Loucy (cell line): Measurements from ENCODE around the gene HNF1B.
A peak's percentile ranks its signal among the peaks of the same experiment; 100 is the strongest.

Experiments used
- H2AFZ ChIP-seq: fragments of 200-600 bp; sonication (generic); 2 replicates; pipeline ENCODE4 v1.6.0; 2016; ENCODE audit warnings: antibody characterized with exemption, mild to moderate bottlenecking, low read length, moderate library complexity
- H3F3A ChIP-seq: fragments of 200-600 bp; 2 replicates; pipeline ENCODE4 v1.6.0; 2016; ENCODE audit warnings: antibody characterized with exemption, low read depth, mild to moderate bottlenecking
- H3K27me3 ChIP-seq: fragments of 200-600 bp; sonication (generic); 2 replicates; pipeline ENCODE4 v1.6.1; 2014; ENCODE audit warnings: low read length, mild to moderate bottlenecking; ENCODE audit not compliant: insufficient read depth, poor library complexity, severe bottlenecking
- H3K36me3 ChIP-seq: fragments of 200-600 bp; sonication (generic); 2 replicates; pipeline ENCODE4 v1.6.1; 2016; ENCODE audit warnings: low read length; ENCODE audit not compliant: insufficient read depth
- H3K4me1 ChIP-seq: fragments of 200-600 bp; sonication (generic); 2 replicates; pipeline ENCODE4 v1.5.1; 2014; ENCODE audit warnings: low read length, mild to moderate bottlenecking; ENCODE audit not compliant: insufficient read depth, poor library complexity, severe bottlenecking
- H3K4me2 ChIP-seq: fragments of 200-600 bp; sonication (generic); 2 replicates; pipeline ENCODE4 v1.6.0; 2014; ENCODE audit warnings: antibody characterized with exemption, low read length, low read depth, mild to moderate bottlenecking; ENCODE audit not compliant: poor library complexity, severe bottlenecking
- H3K4me3 ChIP-seq: fragments of 200-600 bp; sonication (generic); 2 replicates; pipeline ENCODE4 v1.5.1; 2014; ENCODE audit warnings: low read length, mild to moderate bottlenecking, mixed read lengths; ENCODE audit not compliant: poor library complexity, severe bottlenecking
- H3K79me2 ChIP-seq: fragments of 200-600 bp; sonication (generic); 2 replicates; pipeline ENCODE4 v1.6.1; 2014; ENCODE audit warnings: low read length; ENCODE audit not compliant: insufficient read depth
- H3K9ac ChIP-seq: fragments of 200-600 bp; sonication (generic); 2 replicates; pipeline ENCODE4 v1.6.0; 2014; ENCODE audit warnings: mild to moderate bottlenecking, low read depth, low read length, moderate library complexity; ENCODE audit not compliant: poor library complexity, severe bottlenecking
- H3K9me2 ChIP-seq: fragments of 200-600 bp; sonication (generic); replicated peaks from 2 replicates; pipeline ENCODE4 v1.6.1; 2016; ENCODE audit warnings: low read depth, low read length, mixed read lengths
- H3K9me3 ChIP-seq: fragments of 200-600 bp; sonication (generic); 2 replicates; pipeline ENCODE4 v1.6.1; 2014; ENCODE audit warnings: mild to moderate bottlenecking, antibody characterized with exemption, low read length, low read depth; ENCODE audit not compliant: insufficient read depth
- H4K20me1 ChIP-seq: fragments of 200-600 bp; sonication (generic); 2 replicates; pipeline ENCODE4 v1.6.0; 2014; ENCODE audit warnings: antibody characterized with exemption, low read length, mild to moderate bottlenecking; ENCODE audit not compliant: insufficient read depth, poor library complexity, severe bottlenecking
- CTCF ChIP-seq: fragments of 200-600 bp; sonication (generic); conservative IDR thresholded peaks from 2 replicates; pipeline ENCODE4 v1.5.1; 2014; ENCODE audit warnings: mild to moderate bottlenecking, antibody characterized with exemption, low read length
- EZH2phosphoT487 ChIP-seq: fragments of 200-600 bp; IDR thresholded peaks from 2 replicates; pipeline ENCODE4 v1.6.1; 2018; ENCODE audit warnings: antibody characterized with exemption, mild to moderate bottlenecking, moderate library complexity, borderline replicate concordance

HNF1B gene

GRCh38 chr17:37770631-37771518 is 26.0 kb upstream of the HNF1B start:
- Histone ChIP-seq H3K27me3 (no peaks in the 10 kb centered on the region), H3K4me2 (no peak overlapping the region), H3K79me2 (no peaks in the 10 kb centered on the region), H3K9me2 (no peaks in the 10 kb centered on the region), H3F3A (no peaks in the 10 kb centered on the region), H3K9ac (no peak overlapping the region), H4K20me1 (no peaks in the 10 kb centered on the region), H3K9me3 (no peaks in the 10 kb centered on the region), H3K36me3 (no peaks in the 10 kb centered on the region), H3K4me1 (peaks cover 8% of the 10 kb centered on the region), H2AFZ (no peak overlapping the region), H3K4me3 (no peak overlapping the region)
- TF ChIP-seq EZH2phosphoT487 (no peak), CTCF (peak; percentile 74)

GRCh38 chr17:37769050-37769449 is 24.2 kb upstream of the HNF1B start:
- H3K9me2 ChIP-seq, result no peaks in the 10 kb centered on the region
- H3K9ac ChIP-seq, result no peak overlapping the region
- no peaks in the 10 kb centered on the region for H3K79me2 ChIP-seq
- no peak overlapping the region for H2AFZ ChIP-seq
- H3K4me2 ChIP-seq, result no peak overlapping the region
- peaks cover under 1% of the 10 kb centered on the region for H3K4me1 ChIP-seq
- no peak overlapping the region for H3K4me3 ChIP-seq
- H3K27me3 ChIP-seq, result no peaks in the 10 kb centered on the region
- no peaks in the 10 kb centered on the region for H3K36me3 ChIP-seq
- no peaks in the 10 kb centered on the region for H4K20me1 ChIP-seq
- no peaks in the 10 kb centered on the region for H3K9me3 ChIP-seq
- TF ChIP-seq CTCF (no peak), EZH2phosphoT487 (no peak)
- no peaks in the 10 kb centered on the region for H3F3A ChIP-seq

- no peak overlapping the region for H3K4me3 ChIP-seq
- no peaks in the 10 kb centered on the region for H4K20me1 ChIP-seq
- H3K4me1 ChIP-seq, result no peaks in the 10 kb centered on the region
- no peaks in the 10 kb centered on the region for H3K79me2 ChIP-seq
- no peaks in the 10 kb centered on the region for H3K9me2 ChIP-seq
- no peaks in the 10 kb centered on the region for H3K9me3 ChIP-seq
- H3K27me3 ChIP-seq, result no peaks in the 10 kb centered on the region
- no peak overlapping the region for H2AFZ ChIP-seq
- no peak overlapping the region for H3K9ac ChIP-seq
- no peaks in the 10 kb centered on the region for H3F3A ChIP-seq
- H3K36me3 ChIP-seq, result no peaks in the 10 kb centered on the region
- no peak overlapping the region for H3K4me2 ChIP-seq
- TF ChIP-seq EZH2phosphoT487 (no peak), CTCF (no peak)
Observed at GRCh38 chr17:37768438-37768837, 23.6 kb upstream of the HNF1B start.
